MM.1S (cell line): ENCODE results near the gene ABCA9.
"Not testable (repeated sequence)": the region's sequence is repeated elsewhere in the genome, so short reads cannot be mapped to it uniquely, and the experiment has no call there.

Experiments
- DNase-seq: peaks from one replicate; pipeline ENCODE4 v3.0.0-alpha.2; 2015
- H2AFZ ChIP-seq: fragments of 300-600 bp; sonication (generic); 2 replicates; pipeline ENCODE4 v1.6.0; 2016; ENCODE audit warnings: antibody characterized with exemption, low read length
- H3F3A ChIP-seq: fragments of 300-600 bp; sonication (generic); 2 replicates; pipeline ENCODE4 v1.6.1; 2016; ENCODE audit warnings: mild to moderate bottlenecking, antibody characterized with exemption, low read length, moderate library complexity, mixed read lengths; ENCODE audit not compliant: insufficient read depth
- H3K27ac ChIP-seq: fragments of 300-600 bp; sonication (generic); 2 replicates; pipeline ENCODE4 v1.5.1; 2016; ENCODE audit warnings: mild to moderate bottlenecking, low read length
- H3K27me3 ChIP-seq: fragments of 300-600 bp; sonication (generic); replicated peaks from 2 replicates; pipeline ENCODE4 v1.6.0; 2016; ENCODE audit warnings: low read length; ENCODE audit not compliant: insufficient read depth
- H3K36me3 ChIP-seq: fragments of 300-600 bp; sonication (generic); replicated peaks from 2 replicates; pipeline ENCODE4 v1.6.1; 2016; ENCODE audit warnings: mild to moderate bottlenecking, low read length, mixed read lengths; ENCODE audit not compliant: insufficient read depth
- H3K4me1 ChIP-seq: fragments of 300-600 bp; sonication (generic); 2 replicates; pipeline ENCODE4 v1.6.1; 2016; ENCODE audit warnings: low read length, mixed read lengths
- H3K4me2 ChIP-seq: fragments of 300-600 bp; sonication (generic); 2 replicates; pipeline ENCODE4 v1.6.0; 2016; ENCODE audit warnings: low read depth, low read length
- H3K4me3 ChIP-seq: fragments of 300-600 bp; sonication (generic); 2 replicates; pipeline ENCODE4 v1.5.1; 2016; ENCODE audit warnings: low read length, mixed read lengths
- H3K79me2 ChIP-seq: fragments of 300-600 bp; sonication (generic); 2 replicates; pipeline ENCODE4 v1.6.1; 2016; ENCODE audit warnings: mixed run types, low read length, mixed read lengths
- H3K9ac ChIP-seq: fragments of 300-600 bp; sonication (generic); 2 replicates; pipeline ENCODE4 v1.6.1; 2016; ENCODE audit warnings: low read length, mixed read lengths
- H3K9me2 ChIP-seq: fragments of 300-600 bp; sonication (generic); replicated peaks from 2 replicates; pipeline ENCODE4 v1.6.1; 2016; ENCODE audit warnings: mild to moderate bottlenecking, low read length, mixed read lengths; ENCODE audit not compliant: insufficient read depth
- H3K9me3 ChIP-seq: fragments of 300-600 bp; sonication (generic); replicated peaks from 2 replicates; pipeline ENCODE4 v1.6.1; 2016; ENCODE audit warnings: mild to moderate bottlenecking, low read length, mixed read lengths; ENCODE audit not compliant: insufficient read depth
- H4K20me1 ChIP-seq: fragments of 300-600 bp; sonication (generic); 2 replicates; pipeline ENCODE4 v1.6.1; 2016; ENCODE audit warnings: mild to moderate bottlenecking, low read length, moderate library complexity, mixed read lengths; ENCODE audit not compliant: insufficient read depth
- CTCF ChIP-seq: fragments of 300-600 bp; sonication (generic); IDR thresholded peaks from 2 replicates; pipeline ENCODE4 v1.5.1; 2016; ENCODE audit warnings: antibody characterized with exemption, low read length, mixed read lengths
- EZH2 ChIP-seq: fragments of 300-600 bp; sonication (generic); optimal IDR thresholded peaks from 2 replicates; pipeline ENCODE3; 2017; ENCODE audit warnings: low read depth, mild to moderate bottlenecking, antibody characterized with exemption, low read length, mixed read lengths
- EZH2phosphoT487 ChIP-seq: fragments of 300-600 bp; sonication (generic); IDR thresholded peaks from 2 replicates; pipeline ENCODE4 v1.6.1; 2018; ENCODE audit warnings: antibody characterized with exemption, low read length

ABCA9 gene

GRCh38 chr17:69012895-69013805 is 47.6 kb downstream of the ABCA9 start:
- Histone ChIP-seq H3K27ac (no peak overlapping the region), H3K79me2 (no peaks in the 10 kb centered on the region), H3K4me3 (no peak overlapping the region), H3K4me2 (no peak overlapping the region), H3K9me2 (no peaks in the 10 kb centered on the region), H3F3A (no peaks in the 10 kb centered on the region), H4K20me1 (no peaks in the 10 kb centered on the region), H3K27me3 (no peaks in the 10 kb centered on the region), H3K9ac (no peak overlapping the region), H2AFZ (no peak overlapping the region), H3K9me3 (no peaks in the 10 kb centered on the region), H3K36me3 (no peaks in the 10 kb centered on the region), H3K4me1 (no peaks in the 10 kb centered on the region)
- no peak for TF ChIP-seq CTCF
- no peak for TF ChIP-seq EZH2
- no peak for TF ChIP-seq EZH2phosphoT487
- DNase-seq, result no peak

GRCh38 chr17:69009930-69010329 is 50.8 kb downstream of the ABCA9 start:
- Histone ChIP-seq H3K27me3 (no peaks in the 10 kb centered on the region), H3K79me2 (no peaks in the 10 kb centered on the region), H4K20me1 (no peaks in the 10 kb centered on the region), H3K9me2 (no peaks in the 10 kb centered on the region), H3K9ac (no peak overlapping the region), H3K27ac (no peak overlapping the region), H3K4me1 (no peaks in the 10 kb centered on the region), H3K9me3 (no peaks in the 10 kb centered on the region), H2AFZ (no peak overlapping the region), H3F3A (no peaks in the 10 kb centered on the region), H3K4me3 (no peak overlapping the region), H3K36me3 (no peaks in the 10 kb centered on the region), H3K4me2 (no peak overlapping the region)
- no peak for TF ChIP-seq CTCF
- DNase-seq, result no peak

DNA sequence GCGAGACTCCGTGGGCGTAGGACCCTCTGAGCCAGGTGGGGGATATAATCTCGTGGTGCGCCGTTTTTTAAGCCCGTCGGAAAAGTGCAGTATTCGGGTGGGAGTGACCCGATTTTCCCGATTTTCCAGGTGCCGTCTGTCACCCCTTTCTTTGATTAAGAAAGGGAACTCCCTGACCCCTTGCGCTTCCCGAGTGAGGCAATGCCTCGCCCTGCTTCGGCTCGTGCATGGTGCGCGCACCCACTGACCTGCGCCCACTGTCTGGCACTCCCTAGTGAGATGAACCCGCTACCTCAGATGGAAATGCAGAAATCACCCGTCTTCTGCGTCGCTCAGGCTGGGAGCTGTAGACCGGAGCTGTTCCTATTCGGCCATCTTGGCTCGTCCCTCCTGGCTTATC is 56.0 kb downstream of the ABCA9 start:
- not testable (repeated sequence) for DNase-seq, H2AFZ ChIP-seq, H3K4me2 ChIP-seq, H3K36me3 ChIP-seq, H3F3A ChIP-seq, H3K9me3 ChIP-seq, H3K27me3 ChIP-seq, H3K4me3 ChIP-seq, H3K9me2 ChIP-seq, H3K79me2 ChIP-seq, H3K9ac ChIP-seq, H3K27ac ChIP-seq, H4K20me1 ChIP-seq, H3K4me1 ChIP-seq

GRCh38 chr17:68999743-69000142 is 61.0 kb downstream of the ABCA9 start:
- H3F3A ChIP-seq, H4K20me1 ChIP-seq, H3K9ac ChIP-seq, H3K9me2 ChIP-seq, H3K4me2 ChIP-seq, DNase-seq, H3K4me1 ChIP-seq, H3K36me3 ChIP-seq, H3K4me3 ChIP-seq, H2AFZ ChIP-seq, H3K79me2 ChIP-seq, H3K27me3 ChIP-seq, H3K9me3 ChIP-seq, H3K27ac ChIP-seq: not testable (repeated sequence)
